HEK293T (cell line): Measurements from ENCODE around the gene CPLANE2.

ENCODE experiments used
- SP1 ChIP-seq: fragments of 450-650 bp; IDR thresholded peaks from 2 replicates; pipeline ENCODE4 v1.6.1; 2017
- SUZ12 ChIP-seq: fragments of 450-650 bp; IDR thresholded peaks from 2 replicates; pipeline ENCODE4 v1.6.1; 2016; ENCODE audit warnings: mild to moderate bottlenecking

- no peak for TF ChIP-seq SUZ12
- TF ChIP-seq SP1: no peak
Measured at GRCh38 chr1:16231331-16232315, 5.4 kb downstream of the CPLANE2 start.
